ENCODE measurements around the gene EGLN3.
"Not testable (repeated sequence)": the region's sequence is repeated elsewhere in the genome, so short reads cannot be mapped to it uniquely, and the experiment has no call there.

Gene EGLN3

DNA sequence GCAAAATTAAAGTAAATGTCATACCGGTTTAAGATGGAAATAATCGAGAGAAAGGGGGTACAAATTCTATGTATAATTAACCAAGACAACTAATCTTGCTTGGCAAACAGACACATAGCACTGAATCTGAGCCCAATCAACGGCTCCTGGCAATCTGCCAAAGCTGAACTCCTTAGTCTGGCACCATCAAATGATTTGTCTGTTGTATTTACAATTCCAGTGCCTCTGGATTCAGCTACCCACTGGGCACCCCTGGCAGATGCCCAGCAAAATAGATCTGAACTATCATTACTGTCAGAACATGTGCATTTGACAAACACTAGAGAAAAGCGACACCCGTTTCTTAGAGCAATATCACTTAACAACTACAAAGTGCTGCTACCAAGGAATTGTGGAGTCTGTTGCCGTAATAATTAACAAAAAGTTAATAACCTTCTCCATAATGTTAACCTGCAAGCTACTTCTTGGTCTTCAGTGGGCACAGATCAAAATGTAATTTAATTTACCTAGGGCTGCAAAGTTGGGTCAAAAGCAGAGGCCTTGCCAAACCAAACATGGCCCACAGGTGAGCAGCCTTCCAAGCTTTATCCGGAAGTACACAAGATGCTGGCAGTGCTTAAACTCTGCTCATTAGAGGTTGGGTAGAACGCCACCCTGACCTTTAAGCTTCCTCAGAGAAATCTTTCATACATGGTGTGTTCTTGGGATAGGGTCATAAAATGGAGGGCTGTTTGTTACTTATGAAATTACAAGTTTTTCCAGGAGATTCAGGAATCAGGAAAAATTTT, 7.6 kb downstream of the EGLN3 start:
- H3K27ac ChIP-seq = no peak overlapping the region
- H3K4me3 ChIP-seq = no peak overlapping the region

DNA sequence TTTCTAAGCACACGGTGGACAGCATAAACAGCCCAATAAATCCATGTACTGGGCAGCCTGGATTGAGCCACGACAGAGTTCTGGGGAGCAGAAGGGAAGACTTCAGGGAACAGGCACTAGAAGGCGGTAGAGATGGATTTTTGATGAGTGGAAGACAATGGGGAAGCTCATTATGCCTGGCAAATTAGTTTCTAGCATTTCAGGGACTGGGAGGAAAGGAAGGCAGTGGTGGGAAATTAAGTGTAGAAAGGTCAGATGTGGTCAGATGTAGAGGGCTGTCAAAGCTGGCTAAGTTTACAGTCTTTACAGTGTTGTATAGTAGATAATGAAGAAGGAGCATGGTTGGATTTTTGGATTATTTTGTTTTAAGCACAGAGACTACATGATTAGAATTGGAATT, 9.2 kb downstream of the EGLN3 start:
- Histone ChIP-seq H3K4me3 (no peak overlapping the region), H3K27ac (no peak overlapping the region)

DNA sequence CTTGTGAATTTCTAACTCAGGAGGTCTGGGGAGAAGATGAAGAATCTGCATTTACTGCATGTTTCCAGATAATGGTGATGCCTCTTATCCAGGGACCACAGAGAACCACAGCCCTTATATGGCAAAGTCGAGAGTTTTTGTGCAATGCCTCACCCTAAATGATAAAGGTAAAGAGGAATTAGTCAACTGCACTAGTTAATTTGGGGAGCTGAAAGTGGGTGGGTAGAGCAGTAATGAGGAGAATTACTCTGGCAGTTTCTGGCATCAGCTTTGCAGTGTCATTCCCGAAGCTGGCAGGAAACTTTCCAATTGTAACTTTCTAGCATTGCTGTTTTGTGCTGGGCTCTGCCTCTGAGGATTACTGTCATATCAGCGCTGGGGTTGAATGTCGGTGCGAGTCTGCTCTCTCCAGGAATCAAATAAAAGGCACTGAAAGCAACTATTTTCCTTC, 10.3 kb downstream of the EGLN3 start:
- H3K27ac ChIP-seq = no peak overlapping the region
- no peak overlapping the region for H3K4me3 ChIP-seq

- H3K4me3 ChIP-seq = peak overlapping the region in 2 of 7 experiments; percentile 6 to 27
- peak overlapping the region in 8 of 21 experiments; percentile 6 to 58 (median 32) for H3K27ac ChIP-seq
Observed at GRCh38 chr14:33938131-33938949, 12.5 kb downstream of the EGLN3 start.

DNA sequence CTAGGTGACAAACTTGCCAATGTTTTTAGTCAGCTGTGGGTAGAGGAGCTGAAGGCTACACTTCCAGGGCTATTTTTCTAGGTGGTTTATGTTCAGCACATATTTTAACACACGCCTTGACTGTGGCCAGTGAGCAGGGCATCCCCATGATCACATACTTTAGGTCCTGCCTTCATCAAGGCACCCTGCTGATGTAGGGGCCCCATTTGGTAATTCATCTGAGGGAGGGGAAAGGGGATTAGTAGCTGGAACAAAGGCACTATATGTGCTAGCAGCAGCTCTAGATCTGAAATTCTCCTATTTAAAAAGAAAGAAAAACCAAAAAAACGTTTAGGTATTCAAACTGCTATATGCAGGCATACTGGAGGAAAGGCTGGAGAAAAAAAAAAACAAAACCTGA, 14.5 kb downstream of the EGLN3 start:
- no peak overlapping the region for H3K27ac ChIP-seq
- H3K4me3 ChIP-seq = no peak overlapping the region

DNA sequence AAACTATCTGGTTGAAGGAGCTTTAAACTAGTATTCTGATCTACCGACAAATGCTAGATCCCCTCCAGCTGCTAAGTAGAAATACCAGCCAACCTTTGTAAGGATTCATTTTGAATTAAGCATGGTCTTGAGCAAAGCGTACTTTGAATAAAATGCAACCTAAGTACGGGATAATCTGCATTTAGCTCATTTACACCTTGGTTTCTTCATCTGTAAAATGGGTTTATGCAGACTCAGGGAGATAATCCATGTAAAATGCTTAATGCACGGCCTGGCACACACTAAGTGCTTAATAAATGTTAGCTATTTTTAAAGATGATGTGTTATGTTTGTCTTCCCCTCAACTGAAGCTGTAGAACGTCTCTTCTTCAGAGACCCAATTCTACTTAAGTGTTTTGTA, 15.9 kb downstream of the EGLN3 start:
- no peak overlapping the region for H3K27ac ChIP-seq

GRCh38 chr14:33934043-33934750, 16.7 kb downstream of the EGLN3 start:
- H3K4me3 ChIP-seq = no peak overlapping the region
- no peak overlapping the region for H3K27ac ChIP-seq

More for the DNA sequence above, 15.9 kb downstream of the EGLN3 start:
- no peak overlapping the region for H3K4me3 ChIP-seq

DNA sequence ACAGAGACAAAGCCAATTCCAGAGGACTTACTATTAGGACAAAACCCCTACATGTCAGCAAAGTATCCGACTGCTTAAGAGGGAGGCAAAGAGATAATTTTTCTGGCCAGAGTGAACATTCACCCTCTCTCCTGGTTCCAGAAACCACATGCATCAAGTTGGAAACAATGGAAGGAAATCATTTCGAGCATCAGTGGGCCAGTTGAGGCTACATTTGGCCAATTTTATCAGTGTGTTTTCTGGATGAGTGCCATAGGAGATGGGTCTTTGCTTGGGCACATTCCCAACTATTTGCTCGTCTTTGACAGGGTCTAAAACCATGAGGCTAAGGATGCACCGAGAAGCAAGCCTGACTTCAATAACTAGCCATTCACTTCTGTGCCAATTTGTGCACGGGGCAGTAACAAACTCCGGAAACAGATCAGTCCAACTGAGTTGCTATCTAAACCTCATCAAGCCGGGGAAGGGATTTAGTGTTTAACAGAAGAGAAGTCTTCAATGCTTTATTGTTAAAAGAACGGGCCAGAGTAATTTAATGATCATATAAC, 17.4 kb downstream of the EGLN3 start:
- H3K4me3 ChIP-seq = no peak overlapping the region
- no peak overlapping the region for H3K27ac ChIP-seq

DNA sequence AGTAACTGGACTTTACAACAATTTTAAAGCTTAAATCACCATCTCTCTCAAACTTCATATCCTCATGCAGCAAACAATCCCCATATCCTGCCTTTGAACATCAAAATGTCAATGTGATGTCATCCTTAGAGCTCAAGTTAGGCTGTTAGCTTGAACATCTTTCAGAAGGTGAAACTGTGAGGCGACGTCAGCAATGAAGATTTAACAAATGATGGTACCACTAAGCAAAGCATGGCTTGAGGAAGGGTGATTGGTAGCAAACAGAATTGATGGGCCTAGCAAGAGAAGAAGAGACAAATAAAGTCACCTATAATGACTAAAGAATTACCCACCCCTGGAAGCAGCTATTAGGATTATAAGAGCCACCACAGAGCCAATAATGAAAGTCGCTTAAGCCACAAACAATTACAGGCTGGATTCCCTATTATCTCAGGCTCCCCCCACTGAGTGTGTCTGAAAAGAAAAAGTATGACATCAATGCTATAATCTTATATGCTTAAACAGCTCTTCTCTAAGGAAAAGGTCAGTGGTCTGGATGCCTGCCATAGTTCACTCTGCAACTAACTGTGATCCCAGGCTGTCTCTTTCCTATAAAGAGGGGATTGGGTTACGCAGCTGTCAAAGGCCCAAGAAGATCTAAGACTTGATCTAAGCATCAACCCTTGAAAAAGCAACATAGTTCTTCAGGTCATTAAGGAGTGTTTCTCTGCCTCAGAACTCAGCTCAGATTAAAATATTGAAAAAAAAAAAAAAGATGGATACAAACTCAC, 18.1 kb downstream of the EGLN3 start:
- Histone ChIP-seq H3K4me3 (no peak overlapping the region), H3K27ac (no peak overlapping the region)

- H3K4me3 ChIP-seq = no peak overlapping the region
- peak overlapping the region in 1 of 21 experiments; percentile 12 for H3K27ac ChIP-seq
Observed at GRCh38 chr14:33932033-33932432, 18.8 kb downstream of the EGLN3 start.

GRCh38 chr14:33931461-33931860, 19.4 kb downstream of the EGLN3 start:
- Histone ChIP-seq H3K27ac (no peak overlapping the region), H3K4me3 (no peak overlapping the region)

GRCh38 chr14:33930439-33930838, 20.4 kb downstream of the EGLN3 start:
- H3K4me3 ChIP-seq = no peak overlapping the region
- no peak overlapping the region for H3K27ac ChIP-seq

DNA sequence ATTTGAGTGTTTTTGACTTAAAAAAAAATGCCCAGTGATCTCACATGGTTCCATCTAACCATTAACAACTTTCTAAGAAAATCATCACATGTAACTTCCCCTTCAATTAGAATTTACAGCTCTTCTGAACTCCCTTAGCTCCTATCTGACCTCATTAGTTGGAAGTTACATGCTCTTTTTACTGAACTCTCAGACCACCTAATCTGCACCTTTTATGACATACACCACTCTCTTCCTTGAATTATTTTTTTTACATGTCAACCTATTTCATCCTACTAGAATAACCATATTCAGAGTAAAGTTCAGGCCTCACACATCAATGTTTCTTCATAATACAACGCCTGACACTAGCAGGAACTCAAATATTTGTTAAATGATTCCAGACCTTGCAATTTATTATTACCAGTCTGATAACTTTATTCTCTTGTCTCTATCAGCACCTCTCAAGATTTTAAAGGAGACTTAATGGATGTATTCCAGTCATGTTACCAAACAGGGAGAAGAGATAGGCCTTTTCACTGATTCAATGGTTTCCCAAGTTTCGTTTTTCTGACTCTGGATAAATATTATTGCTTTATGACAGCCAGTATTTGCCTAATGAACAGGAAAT, 21.0 kb downstream of the EGLN3 start:
- Histone ChIP-seq H3K27ac (no peak overlapping the region), H3K4me3 (no peak overlapping the region)

DNA sequence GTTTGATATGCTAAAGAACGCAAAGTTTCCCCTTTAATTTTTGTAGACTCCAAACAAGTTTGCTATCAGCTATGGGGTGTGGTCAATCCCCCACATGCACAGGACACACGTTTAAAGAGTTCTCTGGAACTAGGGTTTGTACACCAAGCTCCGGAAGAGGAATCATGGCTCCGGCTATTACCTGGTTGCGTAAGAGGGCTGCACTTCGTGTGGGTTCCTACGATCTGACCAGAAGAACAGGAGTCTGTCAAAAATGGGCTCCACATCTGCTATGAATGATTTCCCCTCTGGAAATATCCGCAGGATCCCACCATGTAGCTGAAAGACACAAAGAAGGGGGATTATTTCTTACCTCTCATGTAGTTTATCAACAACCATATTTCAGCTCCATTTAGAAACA, 22.0 kb downstream of the EGLN3 start:
- H3K4me3 ChIP-seq = no peak overlapping the region
- H3K27ac ChIP-seq = no peak overlapping the region

DNA sequence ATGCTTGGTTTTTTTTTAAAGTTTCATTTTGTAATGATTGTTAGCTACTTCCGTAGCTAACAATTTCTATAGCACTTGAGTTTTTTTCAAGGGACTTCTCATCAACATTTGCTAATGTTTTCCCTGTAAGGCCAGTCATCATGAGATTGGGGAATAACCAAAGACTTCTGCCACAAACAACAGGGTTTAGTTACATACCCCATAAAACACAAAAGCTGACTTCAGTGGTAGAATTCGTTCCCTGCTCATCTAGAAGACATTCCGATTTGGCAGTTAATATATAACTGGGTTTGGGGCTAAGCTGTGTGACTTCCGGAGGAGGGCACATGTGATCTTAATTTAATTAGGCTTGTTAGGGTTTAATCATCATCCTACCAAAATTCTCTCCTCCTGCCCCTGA, 22.9 kb downstream of the EGLN3 start:
- Histone ChIP-seq H3K27ac (no peak overlapping the region), H3K4me3 (no peak overlapping the region)

GRCh38 chr14:33926967-33927366, 23.9 kb downstream of the EGLN3 start:
- H3K4me3 ChIP-seq, H3K27ac ChIP-seq: not testable (repeated sequence)

DNA sequence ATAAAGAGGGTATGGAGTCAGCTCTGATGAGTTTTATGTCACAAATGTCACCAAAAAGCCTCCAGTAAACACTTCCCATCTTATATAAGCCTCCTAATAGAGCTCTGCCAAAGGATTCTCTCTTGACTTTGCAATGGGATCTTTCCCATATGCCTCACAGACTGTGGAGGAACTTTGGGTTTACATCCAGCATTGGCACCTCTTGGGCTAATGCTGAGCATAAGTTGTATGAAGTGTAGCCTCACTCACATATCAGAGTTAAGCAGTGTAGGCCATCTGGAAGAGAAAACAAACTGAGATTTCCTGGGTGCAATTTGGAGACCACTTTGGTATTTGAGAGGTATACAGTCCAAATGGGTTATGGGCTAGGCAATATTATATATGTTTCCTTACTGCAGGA, 24.9 kb downstream of the EGLN3 start:
- Histone ChIP-seq H3K27ac (no peak overlapping the region), H3K4me3 (no peak overlapping the region)

DNA sequence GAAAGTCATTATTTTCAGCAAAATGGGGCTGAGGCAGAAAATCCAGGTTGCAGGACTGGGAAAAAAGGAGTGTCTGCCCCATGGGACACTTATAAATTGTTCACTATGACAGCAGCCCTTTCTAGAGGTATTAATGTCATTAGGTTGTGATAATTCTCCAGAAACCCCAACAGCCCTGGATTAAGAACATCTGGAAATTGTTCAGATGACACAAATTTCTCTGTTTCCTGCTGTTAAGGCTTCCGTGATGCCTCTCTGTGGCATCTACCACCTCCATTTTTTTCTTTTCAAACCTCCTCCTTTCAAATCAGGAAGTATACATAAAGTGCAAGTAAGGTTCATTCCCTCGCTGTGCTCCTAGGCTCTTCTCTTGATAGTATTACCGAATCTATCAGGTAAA, 25.6 kb downstream of the EGLN3 start:
- H3K27ac ChIP-seq = no peak overlapping the region
- H3K4me3 ChIP-seq = no peak overlapping the region

DNA sequence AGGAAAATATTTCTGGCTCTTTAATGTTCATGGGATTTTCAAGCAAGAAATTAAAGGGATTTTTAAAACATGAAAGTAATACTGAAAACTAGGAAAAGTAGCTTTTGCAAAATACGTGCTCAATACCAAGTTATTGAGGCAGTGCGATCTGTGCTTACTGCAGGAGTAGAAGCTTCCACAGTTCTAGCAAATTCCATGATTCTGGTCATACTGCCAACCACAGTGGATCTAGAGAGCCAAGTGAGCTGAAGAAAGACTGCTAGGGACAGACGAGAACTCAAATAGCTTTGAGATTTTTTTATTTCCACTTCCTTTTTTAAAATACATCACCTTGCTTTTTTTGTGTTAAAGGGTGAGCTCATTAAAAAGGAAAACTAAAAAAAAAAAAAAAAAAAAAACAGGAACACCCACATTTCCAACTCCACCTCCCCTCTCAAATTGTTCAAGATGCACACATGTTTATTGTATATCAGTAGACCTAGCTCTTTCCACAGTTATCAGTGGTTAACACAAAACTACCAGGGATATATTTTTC, 26.2 kb downstream of the EGLN3 start:
- no peak overlapping the region for H3K27ac ChIP-seq
- H3K4me3 ChIP-seq = no peak overlapping the region
